Fibroblast of peridontal ligament (primary cell): Measurements from ENCODE around the gene RNF212B.
A peak's percentile ranks its signal among the peaks of the same experiment; 100 is the strongest.
"Not testable (repeated sequence)": the region's sequence is repeated elsewhere in the genome, so short reads cannot be mapped to it uniquely, and the experiment has no call there.

ENCODE experiments used
- DNase-seq: peaks from one replicate; pipeline ENCODE4 v3.0.0-alpha.2; 2010; ENCODE audit errors: extremely low read depth

The RNF212B gene, protein sequence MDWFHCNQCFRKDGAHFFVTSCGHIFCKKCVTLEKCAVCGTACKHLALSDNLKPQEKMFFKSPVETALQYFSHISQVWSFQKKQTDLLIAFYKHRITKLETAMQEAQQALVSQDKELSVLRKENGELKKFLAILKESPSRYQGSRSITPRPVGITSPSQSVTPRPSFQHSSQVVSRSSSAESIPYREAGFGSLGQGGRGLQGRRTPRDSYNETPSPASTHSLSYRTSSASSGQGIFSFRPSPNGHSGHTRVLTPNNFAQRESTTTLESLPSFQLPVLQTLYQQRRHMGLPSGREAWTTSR

GRCh38 chr14:23237772-23238594 is at the start of gene RNF212B:
Gene RNF212B (plus strand): TSS chr14:23237936. CDS start chr14:23240346, 2,410 bp downstream.
- peak; percentile 81 for DNase-seq

DNA sequence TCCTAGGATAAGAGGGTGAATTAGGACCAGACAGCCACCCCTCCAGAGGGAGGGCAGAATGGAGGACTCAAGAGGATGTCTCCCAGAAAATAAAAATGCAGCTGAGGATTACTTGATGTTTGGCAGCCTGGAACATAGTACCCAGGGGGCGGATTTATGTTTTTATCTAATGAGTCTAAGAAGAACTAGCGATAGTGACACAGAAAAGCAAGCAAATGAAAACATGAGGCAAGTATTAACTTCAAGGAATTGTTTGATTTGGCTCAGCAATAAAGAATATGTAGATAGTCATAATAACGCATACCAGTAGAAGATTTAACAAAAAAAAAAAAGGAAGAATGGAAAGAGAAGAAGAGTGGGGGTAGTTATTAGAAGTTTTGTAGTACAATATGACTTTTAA is 44.3 kb upstream of the RNF212B start:
- DNase-seq: no peak

GRCh38 chr14:23195552-23196101 is 42.1 kb upstream of the RNF212B start:
- DNase-seq: no peak

- not testable (repeated sequence) for DNase-seq
These were observed 41.2 kb upstream of the RNF212B start for GRCh38 chr14:23196487-23196886.

GRCh38 chr14:23199141-23199540 is 38.6 kb upstream of the RNF212B start:
- DNase-seq: not testable (repeated sequence)

- DNase-seq: no peak
These were observed 35.7 kb upstream of the RNF212B start for GRCh38 chr14:23202001-23202400.

GRCh38 chr14:23206422-23207145 is 31.2 kb upstream of the RNF212B start:
- DNase-seq: no peak

- DNase-seq: no peak
These were observed 30.6 kb upstream of the RNF212B start for GRCh38 chr14:23207146-23207540.

GRCh38 chr14:23208324-23208723 is 29.4 kb upstream of the RNF212B start:
- DNase-seq: no peak

- peak; percentile 75 for DNase-seq
These were observed 27.9 kb upstream of the RNF212B start for GRCh38 chr14:23209651-23210423.

DNA sequence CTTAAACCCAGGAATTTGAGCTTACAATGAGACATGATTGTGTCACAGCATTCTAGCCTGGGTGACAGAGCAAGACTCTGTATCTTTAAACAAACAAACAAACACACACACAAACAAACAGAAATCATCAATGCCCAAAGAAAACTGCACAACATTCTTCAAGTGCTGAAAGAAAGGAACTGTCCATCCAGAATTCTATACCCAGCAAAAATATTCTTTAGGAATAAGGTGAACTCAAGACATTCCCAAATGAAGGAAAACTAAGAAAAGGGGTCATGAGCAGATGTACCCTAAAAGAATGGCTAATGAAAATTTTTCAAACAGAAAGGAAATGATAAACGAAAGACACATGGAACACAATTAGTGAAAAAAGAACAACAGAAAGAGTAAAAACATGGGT is 22.3 kb upstream of the RNF212B start:
- DNase-seq: no peak

- DNase-seq: no peak
These were observed 20.4 kb upstream of the RNF212B start for GRCh38 chr14:23217032-23218020.

DNA sequence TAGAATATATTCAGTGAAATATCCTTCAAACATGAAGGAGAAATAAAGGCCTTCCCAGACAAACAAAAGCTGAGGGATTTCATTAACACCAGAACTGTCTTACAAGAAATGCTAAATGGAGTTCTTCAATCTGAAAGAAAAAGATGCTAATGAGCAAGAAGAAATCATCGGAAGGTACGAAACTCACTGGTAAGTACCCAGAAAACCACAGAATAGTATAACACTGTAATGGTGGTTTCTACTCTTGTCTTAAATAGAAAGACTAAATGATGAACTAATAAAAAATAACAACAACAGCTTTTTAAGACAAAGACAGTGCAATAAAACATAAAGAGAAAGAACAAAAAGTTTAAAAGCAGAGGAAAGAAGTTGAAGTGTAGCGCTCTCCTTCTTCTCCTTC is 18.7 kb upstream of the RNF212B start:
- DNase-seq: no peak

DNA sequence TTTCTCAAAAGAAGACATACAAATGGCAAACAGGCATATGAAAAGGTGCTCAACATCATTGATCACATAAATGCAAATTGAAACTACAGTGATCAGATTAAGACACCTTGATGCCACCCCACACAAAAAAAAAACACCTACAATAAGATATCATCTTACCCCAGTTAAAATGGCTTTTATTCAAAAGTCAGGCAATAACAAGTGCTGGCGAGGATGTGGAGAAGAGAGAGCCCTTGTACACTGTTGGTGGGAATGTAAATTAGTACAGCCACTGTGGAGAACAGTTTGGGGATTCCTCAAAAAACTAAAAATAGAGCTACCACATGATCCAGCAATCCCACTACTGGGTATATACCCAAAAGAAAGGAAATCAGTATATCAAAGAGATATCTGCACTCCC is 12.8 kb upstream of the RNF212B start:
- not testable (repeated sequence) for DNase-seq

GRCh38 chr14:23227566-23227965 is 10.2 kb upstream of the RNF212B start:
- DNase-seq: no peak

DNA sequence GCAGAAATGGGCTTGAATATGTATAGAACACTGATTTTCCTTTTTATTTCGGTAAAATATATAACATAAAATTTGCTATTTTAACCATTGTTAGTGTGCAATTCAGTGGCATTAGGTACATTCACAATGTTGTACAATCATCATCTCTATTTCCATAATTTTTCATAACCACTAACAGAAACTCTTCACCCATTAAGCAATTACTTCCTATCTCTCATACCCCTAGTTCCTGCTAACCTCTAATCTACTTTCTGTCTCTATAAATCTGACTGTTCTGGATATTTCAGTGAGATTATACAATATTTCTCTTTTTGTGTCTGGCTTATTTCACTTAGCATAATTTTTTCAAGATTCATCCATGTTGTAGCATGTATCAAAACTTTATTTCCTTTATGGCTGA is 8.9 kb upstream of the RNF212B start:
- DNase-seq: no peak

GRCh38 chr14:23232241-23232808 is 5.4 kb upstream of the RNF212B start:
- DNase-seq: not testable (repeated sequence)

GRCh38 chr14:23240661-23241060 is 2.9 kb downstream of the RNF212B start:
- no peak for DNase-seq

DNA sequence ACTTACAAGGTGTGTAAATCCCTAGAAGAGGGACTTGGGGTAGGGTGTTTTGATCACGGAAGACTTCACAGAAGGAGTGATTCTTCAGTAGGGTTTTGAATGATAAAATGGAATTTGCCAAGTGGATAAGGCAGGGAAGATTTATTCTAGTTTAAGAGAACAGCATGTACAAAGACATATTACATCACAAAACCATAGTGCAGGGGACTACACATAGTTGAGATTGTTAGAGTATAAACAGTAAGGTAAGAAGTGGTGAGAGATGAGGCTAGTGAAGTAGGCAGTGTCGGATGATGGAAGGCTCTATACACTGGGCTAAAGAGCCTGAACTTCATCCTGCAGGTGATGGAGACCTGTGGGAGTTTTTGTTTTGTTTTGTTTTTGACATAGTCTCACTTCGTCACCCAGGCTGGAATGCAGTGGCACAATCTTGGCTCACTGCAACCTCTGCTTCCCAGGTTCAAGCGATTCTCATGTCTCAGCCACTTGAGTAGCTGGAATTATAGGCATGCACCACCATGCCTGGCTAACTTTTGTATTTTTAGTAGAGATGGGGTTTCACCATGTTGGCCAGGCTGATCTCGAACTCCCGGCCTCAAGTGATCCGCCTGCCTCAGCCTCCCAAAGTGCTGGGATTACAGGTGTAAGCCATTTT is 3.5 kb downstream of the RNF212B start:
- DNase-seq: not testable (repeated sequence)
